Smooth muscle cell (in vitro differentiated cells): ENCODE measurements around the gene FN3K. TPM values are rescaled to one million over a fixed set of nuclear protein-coding genes. Genes with fewer than 3 reads are reported as not detected.

Source experiments
- DNase-seq: peaks from one replicate; lab custom pipeline; 2025; ENCODE audit not compliant: unreplicated experiment; lab: John Stamatoyannopoulos, UW
- H2AFZ ChIP-seq: fragments of 200-600 bp; sonication (generic); 2 replicates; pipeline ENCODE4 v1.6.0; 2016; ENCODE audit warnings: antibody characterized with exemption, low read depth, mild to moderate bottlenecking
- H3F3A ChIP-seq: fragments of 200-600 bp; sonication (generic); 2 replicates; pipeline ENCODE4 v1.6.0; 2017; ENCODE audit warnings: antibody characterized with exemption, low read depth
- H3K27ac ChIP-seq: fragments of 200-600 bp; sonication (generic); 2 replicates; pipeline ENCODE4 v1.5.1; 2016; ENCODE audit warnings: low read depth, mild to moderate bottlenecking
- H3K27me3 ChIP-seq: fragments of 200-600 bp; sonication (generic); 2 replicates; pipeline ENCODE4 v1.6.1; 2016; ENCODE audit warnings: low read depth, mild to moderate bottlenecking
- H3K36me3 ChIP-seq: fragments of 200-600 bp; sonication (generic); 2 replicates; pipeline ENCODE4 v1.5.1; 2016; ENCODE audit warnings: low read depth
- H3K4me1 ChIP-seq: fragments of 200-600 bp; sonication (generic); 2 replicates; pipeline ENCODE4 v1.5.1; 2016; ENCODE audit warnings: low read depth
- H3K4me2 ChIP-seq: fragments of 200-600 bp; sonication (generic); 2 replicates; pipeline ENCODE4 v1.6.0; 2016; ENCODE audit warnings: mild to moderate bottlenecking
- H3K4me3 ChIP-seq: fragments of 200-600 bp; sonication (generic); 2 replicates; pipeline ENCODE4 v1.5.1; 2016; ENCODE audit warnings: mild to moderate bottlenecking
- H3K79me2 ChIP-seq: fragments of 200-600 bp; sonication (generic); 2 replicates; pipeline ENCODE4 v1.6.0; 2016; ENCODE audit warnings: low read depth, mild to moderate bottlenecking
- H3K9ac ChIP-seq: fragments of 200-600 bp; sonication (generic); 2 replicates; pipeline ENCODE4 v1.6.0; 2016; ENCODE audit warnings: low read depth
- H3K9me3 ChIP-seq: fragments of 200-600 bp; sonication (generic); replicated peaks from 2 replicates; pipeline ENCODE4 v1.5.1; 2016; ENCODE audit warnings: low read depth
- H4K20me1 ChIP-seq: fragments of 200-600 bp; sonication (generic); 2 replicates; pipeline ENCODE4 v1.6.0; 2016; ENCODE audit warnings: low read depth
- WGBS: methylation state at CpG from one replicate; pipeline ENCODE4 v1.1.7; 2016; ENCODE audit warnings: low lambda C conversion rate; 5-methylcytosine and 5-hydroxymethylcytosine counted together
- polyA plus RNA-seq: library from polyadenylated mRNA; unstranded; fragments of >200 nt; fragmentation: Nextera tagmentation; extraction: Ambion mirVana; gene quantifications from 2 replicates; pipeline ENCODE4 v1.2.1, GENCODE V29; 2016
- total RNA-seq: library from RNA; depleted of rRNA; stranded (reverse); fragments of >200 nt; gene quantifications from 2 replicates; pipeline ENCODE4 v1.2.3, GENCODE V29; 2014
- TF ChIP-seq, protein P1 (sequence below): fragments of 200-600 bp; sonication (generic); IDR thresholded peaks from 2 replicates; pipeline ENCODE4 v1.5.1; 2017; ENCODE audit warnings: borderline replicate concordance, mild to moderate bottlenecking, antibody characterized with exemption; ENCODE audit not compliant: insufficient read depth, poor library complexity, severe bottlenecking

FN3K gene
- total and polyA plus RNA-seq, 2 experiments from 2014 or later, result 0.94 to 1.2 TPM

- Histone ChIP-seq H3K4me3 (peak overlapping the region; percentile 81), H3K27ac (no peak overlapping the region), H3K4me1 (no peaks in the 10 kb centered on the region), H3F3A (no peaks in the 10 kb centered on the region), H3K9me3 (peaks cover 9% of the 10 kb centered on the region), H3K79me2 (no peaks in the 10 kb centered on the region), H2AFZ (no peak overlapping the region), H3K36me3 (peaks cover 10% of the 10 kb centered on the region), H3K9ac (no peak overlapping the region), H4K20me1 (no peaks in the 10 kb centered on the region), H3K27me3 (no peaks in the 10 kb centered on the region), H3K4me2 (peak overlapping the region; percentile 95)
- no peak for DNase-seq
- TF ChIP-seq, protein P1, sequence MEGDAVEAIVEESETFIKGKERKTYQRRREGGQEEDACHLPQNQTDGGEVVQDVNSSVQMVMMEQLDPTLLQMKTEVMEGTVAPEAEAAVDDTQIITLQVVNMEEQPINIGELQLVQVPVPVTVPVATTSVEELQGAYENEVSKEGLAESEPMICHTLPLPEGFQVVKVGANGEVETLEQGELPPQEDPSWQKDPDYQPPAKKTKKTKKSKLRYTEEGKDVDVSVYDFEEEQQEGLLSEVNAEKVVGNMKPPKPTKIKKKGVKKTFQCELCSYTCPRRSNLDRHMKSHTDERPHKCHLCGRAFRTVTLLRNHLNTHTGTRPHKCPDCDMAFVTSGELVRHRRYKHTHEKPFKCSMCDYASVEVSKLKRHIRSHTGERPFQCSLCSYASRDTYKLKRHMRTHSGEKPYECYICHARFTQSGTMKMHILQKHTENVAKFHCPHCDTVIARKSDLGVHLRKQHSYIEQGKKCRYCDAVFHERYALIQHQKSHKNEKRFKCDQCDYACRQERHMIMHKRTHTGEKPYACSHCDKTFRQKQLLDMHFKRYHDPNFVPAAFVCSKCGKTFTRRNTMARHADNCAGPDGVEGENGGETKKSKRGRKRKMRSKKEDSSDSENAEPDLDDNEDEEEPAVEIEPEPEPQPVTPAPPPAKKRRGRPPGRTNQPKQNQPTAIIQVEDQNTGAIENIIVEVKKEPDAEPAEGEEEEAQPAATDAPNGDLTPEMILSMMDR, result no peak
- 96% methylated on average over 18 of the region's 18 CpGs for WGBS
Observed at GRCh38 chr17:82736511-82737185, 1.2 kb downstream of the FN3K start.

DNA sequence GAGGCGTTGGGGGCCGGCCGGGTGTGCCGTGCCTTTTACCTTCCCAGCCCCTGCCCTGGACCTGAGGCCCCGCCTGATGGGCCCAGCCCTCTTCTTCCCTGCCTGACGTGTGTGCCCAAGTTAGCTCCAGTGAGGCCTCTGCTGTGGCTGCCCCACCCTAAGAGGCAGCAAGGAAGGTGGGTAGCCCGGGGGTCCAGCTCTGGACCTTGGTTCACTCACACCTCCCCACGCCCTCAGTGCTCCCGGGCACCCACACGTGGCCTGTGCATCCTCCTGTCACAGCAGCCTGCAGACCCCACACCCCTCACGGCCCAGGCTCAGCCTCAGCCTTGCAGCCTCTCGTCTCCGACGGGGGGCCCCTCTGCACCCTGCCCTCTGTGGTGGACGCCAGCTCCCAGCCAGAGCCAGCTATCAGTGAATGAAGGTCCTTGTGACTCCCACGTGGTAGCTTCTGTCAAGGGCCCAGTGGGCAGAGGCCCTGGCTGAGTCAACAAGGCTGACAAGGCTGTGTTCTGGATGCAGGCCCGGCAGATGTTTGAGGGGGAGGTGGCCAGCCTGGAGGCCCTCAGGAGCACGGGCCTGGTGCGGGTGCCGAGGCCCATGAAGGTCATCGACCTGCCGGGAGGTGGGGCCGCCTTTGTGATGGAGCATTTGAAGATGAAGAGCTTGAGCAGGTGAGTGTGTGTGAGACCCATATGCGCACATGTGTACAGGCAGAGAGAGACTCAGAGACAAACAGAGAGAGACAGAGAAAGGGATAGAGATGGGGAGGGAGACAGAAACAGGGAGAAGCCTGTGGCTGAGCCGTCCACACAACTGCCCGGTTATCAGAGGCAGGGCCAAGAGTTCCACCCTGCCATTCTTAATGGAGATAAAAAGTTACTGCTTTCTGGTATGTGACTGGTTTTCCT, 2.8 kb downstream of the FN3K start:
- DNase-seq, result no peak
- no peaks in the 10 kb centered on the region for H4K20me1 ChIP-seq
- no peak overlapping the region for H2AFZ ChIP-seq
- no peaks in the 10 kb centered on the region for H3K4me1 ChIP-seq
- H3K36me3 ChIP-seq, result peaks cover 10% of the 10 kb centered on the region
- TF ChIP-seq, protein P1, result no peak
- no peak overlapping the region for H3K4me2 ChIP-seq
- no peaks in the 10 kb centered on the region for H3K79me2 ChIP-seq
- no peaks in the 10 kb centered on the region for H3F3A ChIP-seq
- peaks cover 9% of the 10 kb centered on the region for H3K9me3 ChIP-seq
- WGBS, result 79% methylated on average over 26 of the region's 26 CpGs
- no peak overlapping the region for H3K9ac ChIP-seq
- no peak overlapping the region for H3K4me3 ChIP-seq
- H3K27ac ChIP-seq, result no peak overlapping the region
- no peaks in the 10 kb centered on the region for H3K27me3 ChIP-seq

- Histone ChIP-seq H3K4me3 (no peak overlapping the region), H4K20me1 (no peaks in the 10 kb centered on the region), H3K4me1 (no peaks in the 10 kb centered on the region), H3K9me3 (peaks cover 9% of the 10 kb centered on the region), H3K27ac (no peak overlapping the region), H2AFZ (no peak overlapping the region), H3K79me2 (no peaks in the 10 kb centered on the region), H3K27me3 (no peaks in the 10 kb centered on the region), H3F3A (no peaks in the 10 kb centered on the region), H3K36me3 (peaks cover 10% of the 10 kb centered on the region), H3K9ac (no peak overlapping the region), H3K4me2 (no peak overlapping the region)
- 94% methylated on average over 10 of the region's 10 CpGs for WGBS
- TF ChIP-seq, protein P1, result no peak
- DNase-seq, result no peak
Observed at GRCh38 chr17:82740906-82741759, 5.7 kb downstream of the FN3K start.
